ENCODE data around the gene NOP14. TPM values are rescaled to one million over a fixed set of nuclear protein-coding genes. Genes with fewer than 3 reads are reported as not detected.

NOP14 gene
- total RNA-seq, 6 experiments from 2014 or later: 34.8 to 39.4 (median 37.0) TPM

DNA sequence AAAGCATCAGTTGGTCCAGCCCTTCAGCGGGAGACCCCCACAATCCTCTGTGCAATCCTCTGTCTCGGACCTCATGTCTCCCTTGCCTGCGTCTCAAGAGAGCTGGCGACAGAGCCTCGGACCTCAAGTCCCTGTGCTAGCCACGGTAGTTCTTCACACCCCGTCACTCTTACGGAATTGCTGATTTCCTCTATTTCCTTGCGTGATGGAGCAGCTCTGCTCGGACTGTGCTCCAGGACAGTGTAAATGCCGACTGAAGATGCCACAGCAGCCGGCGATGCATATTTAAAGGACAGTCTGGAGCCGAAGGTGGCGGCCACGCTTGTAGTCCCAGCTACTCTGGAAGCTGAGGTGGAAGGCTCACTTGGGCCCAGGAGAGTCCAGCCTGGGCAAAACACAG, 2.1 kb upstream of the NOP14 start:
- H3K9me3 Mint-ChIP-seq: no peaks in the 10 kb centered on the region
- peak overlapping the region; percentile 91; the same call in 1 of the 2 replicates for H3K4me3 Mint-ChIP-seq
- TF ChIP-seq, protein P1, sequence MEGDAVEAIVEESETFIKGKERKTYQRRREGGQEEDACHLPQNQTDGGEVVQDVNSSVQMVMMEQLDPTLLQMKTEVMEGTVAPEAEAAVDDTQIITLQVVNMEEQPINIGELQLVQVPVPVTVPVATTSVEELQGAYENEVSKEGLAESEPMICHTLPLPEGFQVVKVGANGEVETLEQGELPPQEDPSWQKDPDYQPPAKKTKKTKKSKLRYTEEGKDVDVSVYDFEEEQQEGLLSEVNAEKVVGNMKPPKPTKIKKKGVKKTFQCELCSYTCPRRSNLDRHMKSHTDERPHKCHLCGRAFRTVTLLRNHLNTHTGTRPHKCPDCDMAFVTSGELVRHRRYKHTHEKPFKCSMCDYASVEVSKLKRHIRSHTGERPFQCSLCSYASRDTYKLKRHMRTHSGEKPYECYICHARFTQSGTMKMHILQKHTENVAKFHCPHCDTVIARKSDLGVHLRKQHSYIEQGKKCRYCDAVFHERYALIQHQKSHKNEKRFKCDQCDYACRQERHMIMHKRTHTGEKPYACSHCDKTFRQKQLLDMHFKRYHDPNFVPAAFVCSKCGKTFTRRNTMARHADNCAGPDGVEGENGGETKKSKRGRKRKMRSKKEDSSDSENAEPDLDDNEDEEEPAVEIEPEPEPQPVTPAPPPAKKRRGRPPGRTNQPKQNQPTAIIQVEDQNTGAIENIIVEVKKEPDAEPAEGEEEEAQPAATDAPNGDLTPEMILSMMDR (IDR thresholded peaks at IDR 0.05): no peak
- H3K4me1 Mint-ChIP-seq (ENCODE audit: low read depth): peaks cover 25% of the 10 kb centered on the region
- no peak for DNase-seq
- no peak overlapping the region for H3K27ac Mint-ChIP-seq
- H3K36me3 Mint-ChIP-seq (ENCODE audit: low read depth): peaks cover 12% of the 10 kb centered on the region
- H3K27me3 Mint-ChIP-seq (ENCODE audit: insufficient read depth): no peaks in the 10 kb centered on the region

DNA sequence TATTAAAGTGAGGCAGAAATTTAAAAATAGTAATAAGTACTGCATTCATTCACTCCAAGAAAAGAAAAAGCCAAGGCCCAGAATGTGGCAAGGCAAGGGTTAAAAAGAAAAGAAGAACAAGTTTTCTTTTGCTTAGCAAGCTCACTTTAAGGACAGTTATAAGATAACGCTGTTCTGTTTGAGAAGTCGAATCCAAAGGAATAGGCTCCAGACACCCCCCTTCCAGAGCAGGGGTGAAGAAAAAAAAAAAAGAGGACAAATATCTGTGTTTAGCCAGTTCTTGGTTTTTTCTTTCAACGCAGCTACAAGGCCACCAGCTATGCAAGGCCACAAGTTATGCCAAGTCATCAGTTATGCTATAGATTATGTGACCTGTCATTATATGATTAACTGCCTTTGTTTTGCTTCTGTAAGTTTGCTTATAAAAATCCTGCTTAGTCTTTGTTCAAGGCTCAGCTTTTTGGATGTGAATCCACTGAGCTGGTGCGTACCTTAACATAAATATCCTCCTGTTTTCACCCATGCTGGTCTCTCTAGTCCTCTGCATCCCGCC, 1.6 kb upstream of the NOP14 start:
- peak overlapping the region; percentile 47; the same call in 1 of the 2 replicates for H3K27ac Mint-ChIP-seq
- H3K4me3 Mint-ChIP-seq: peak overlapping the region; percentile 91
- peaks cover 26% of the 10 kb centered on the region for H3K4me1 Mint-ChIP-seq (ENCODE audit: low read depth)
- no peak for DNase-seq
- H3K36me3 Mint-ChIP-seq (ENCODE audit: low read depth): peaks cover 12% of the 10 kb centered on the region
- no peaks in the 10 kb centered on the region for H3K27me3 Mint-ChIP-seq (ENCODE audit: insufficient read depth)
- no peaks in the 10 kb centered on the region for H3K9me3 Mint-ChIP-seq
- TF ChIP-seq, protein P1 (IDR thresholded peaks at IDR 0.05): no peak

DNA sequence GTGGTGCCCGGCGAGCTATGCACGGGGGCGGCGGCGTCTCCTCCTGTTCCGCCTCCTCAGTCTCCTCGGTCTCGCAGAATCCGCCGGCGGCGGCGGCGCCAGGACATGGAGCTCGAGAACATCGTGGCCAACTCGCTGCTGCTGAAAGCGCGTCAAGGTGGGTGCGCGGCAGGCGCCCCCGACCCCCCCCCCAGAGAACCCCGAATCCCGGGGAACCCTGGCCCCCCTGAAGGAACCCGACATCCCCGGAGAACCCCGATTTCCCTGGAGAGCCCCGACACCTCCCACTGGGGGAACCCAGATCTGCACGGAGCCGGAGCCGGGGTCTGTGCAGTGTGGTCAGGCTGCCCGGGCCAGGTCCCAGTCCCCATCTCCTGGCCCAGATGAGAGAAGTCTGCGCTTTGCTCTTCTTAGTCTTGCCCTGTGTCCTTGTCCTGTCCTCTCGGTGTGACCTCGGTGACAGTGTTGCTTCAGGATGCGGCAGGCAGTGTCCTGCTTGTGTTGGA, 813 bp upstream of the NOP14 start:
- Mint-ChIP-seq H3K4me3 (peak overlapping the region; percentile 91), H3K36me3 (ENCODE audit: low read depth) (peaks cover 12% of the 10 kb centered on the region), H3K27ac (peak overlapping the region; percentile 47), H3K9me3 (no peaks in the 10 kb centered on the region), H3K4me1 (ENCODE audit: low read depth) (peaks cover 34% of the 10 kb centered on the region), H3K27me3 (ENCODE audit: insufficient read depth) (no peaks in the 10 kb centered on the region)
- peak; percentile 42 for DNase-seq
- TF ChIP-seq, protein P1 (IDR thresholded peaks at IDR 0.05): no peak; the same call in 1 of the 2 replicates

DNA sequence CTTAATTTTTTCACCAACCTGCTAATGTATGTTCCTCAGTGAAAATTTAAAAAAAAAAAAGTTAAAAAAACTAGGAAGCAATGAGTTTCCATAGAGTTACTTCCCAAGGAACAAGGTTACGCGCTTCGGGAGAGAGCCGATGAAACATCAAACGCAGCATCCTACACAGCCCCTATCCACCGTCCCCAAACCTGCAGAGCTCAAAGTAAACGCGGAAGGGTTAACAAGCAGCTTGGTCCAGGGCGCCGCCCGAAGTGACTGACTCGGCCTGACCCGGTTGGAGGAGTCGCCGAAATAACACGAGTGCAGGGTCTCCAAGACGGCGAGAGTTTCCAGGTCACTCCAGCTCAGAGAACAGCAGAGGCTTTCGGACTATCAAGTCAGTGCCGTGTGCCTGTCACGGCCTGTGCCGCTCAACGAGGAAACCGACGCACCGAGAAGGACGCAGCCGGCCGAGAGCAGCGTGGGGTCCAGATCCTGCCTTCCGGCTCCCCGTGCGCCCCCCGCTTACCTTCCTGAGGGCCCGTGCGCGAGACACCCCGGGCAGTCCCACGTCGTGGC, 512 bp downstream of the NOP14 start:
- TF ChIP-seq, protein P1 (IDR thresholded peaks at IDR 0.05): no peak
- Mint-ChIP-seq H3K27ac (peak overlapping the region; percentile 94), H3K27me3 (ENCODE audit: insufficient read depth) (no peaks in the 10 kb centered on the region), H3K36me3 (ENCODE audit: low read depth) (peaks cover 23% of the 10 kb centered on the region), H3K4me3 (peak overlapping the region; percentile 91), H3K9me3 (no peaks in the 10 kb centered on the region), H3K4me1 (ENCODE audit: low read depth) (peaks cover 47% of the 10 kb centered on the region)
- DNase-seq: peak; percentile 38

DNA sequence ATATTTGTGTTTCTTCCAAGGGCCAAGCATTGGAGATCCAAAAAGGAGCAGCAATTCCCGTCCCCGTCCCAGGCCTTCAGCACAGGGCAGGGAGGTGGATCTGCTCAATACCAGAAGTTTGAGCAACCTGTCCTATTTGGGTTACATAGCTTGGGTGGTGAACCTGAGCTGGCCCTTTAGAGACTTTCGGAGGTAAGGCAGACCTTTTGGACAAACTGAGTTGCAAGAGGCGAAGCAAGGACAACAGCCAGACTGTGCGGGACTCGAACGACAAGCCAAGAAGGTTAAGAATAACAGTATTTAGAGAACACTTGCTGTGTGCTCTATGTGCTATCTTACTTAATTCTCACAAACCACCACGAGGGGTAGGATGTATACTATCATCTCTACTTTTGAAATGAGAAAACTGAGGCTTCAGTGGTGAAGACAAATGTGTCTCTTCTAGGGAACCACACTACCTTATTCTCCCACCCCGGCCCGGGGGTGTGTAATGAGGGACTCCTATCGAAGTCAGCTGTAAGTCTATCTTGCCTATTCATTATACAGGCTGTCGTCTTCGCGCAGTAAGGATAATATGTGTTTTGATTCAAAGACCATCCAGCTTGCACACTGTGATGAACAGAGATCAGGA, 1.3 kb downstream of the NOP14 start:
- peak overlapping the region; percentile 94 for H3K27ac Mint-ChIP-seq
- TF ChIP-seq, protein P1 (IDR thresholded peaks at IDR 0.05): 0 out of 2 replicates have a peak, but pooled peaks have one; percentile 8
- no peaks in the 10 kb centered on the region for H3K27me3 Mint-ChIP-seq (ENCODE audit: insufficient read depth)
- H3K4me1 Mint-ChIP-seq (ENCODE audit: low read depth): peaks cover 50% of the 10 kb centered on the region
- no peak for DNase-seq
- H3K36me3 Mint-ChIP-seq (ENCODE audit: low read depth): peaks cover 27% of the 10 kb centered on the region
- peak overlapping the region; percentile 91 for H3K4me3 Mint-ChIP-seq
- no peaks in the 10 kb centered on the region for H3K9me3 Mint-ChIP-seq

Measured in HFFc6 (cell line).